K562 (cell line): ENCODE measurements around the gene SELPLG. TPM values are rescaled to one million over a fixed set of nuclear protein-coding genes. Genes with fewer than 3 reads are reported as not detected.
A peak's percentile ranks its signal among the peaks of the same experiment; 100 is the strongest.

Experiments
- ATAC-seq: fragments of 200-7000 bp; cut with Tn5 transposase; 3 replicates; pipeline ENCODE4 v1.9.1; 2020; ENCODE audit warnings: moderate library complexity
- BruUV-seq: library from RNA; stranded (reverse); fragments of 400-500 nt; replicated peaks from 2 replicates; lab custom pipeline; 2021; lab: Mats Ljungman, UMichigan
- CTCF ChIA-PET: fragments of 300-600 bp; formaldehyde crosslinking; extraction: SDS; loops from one replicate; lab custom pipeline; 2021; ENCODE audit warnings: low intra/inter-chr PET ratio; lab: Yijun Ruan, JAX
- POLR2A ChIA-PET: fragments of 300-600, 350-650 bp; sonication (Branson Sonifier 250); formaldehyde crosslinking; extraction: SDS; loops from one replicate; lab custom pipeline; 2021; ENCODE audit warnings: antibody characterized with exemption, inconsistent platforms; lab: Yijun Ruan, JAX
- DNase-seq, 4 experiments: peaks; one replicate each; pipeline versions ENCODE4 v3.0.0 to v3.0.0-alpha.2; 2011 to 2018; ENCODE audit warnings: low spot score in 3 of 4, mixed read lengths in 3 of 4; ENCODE audit errors: extremely low read depth in 1 of 4
- FAIRE-seq: peaks from 2 replicates; lab custom pipeline; 2011; peaks lifted over from hg19 to GRCh38; lab: Jason Lieb, UNC
- H2AFZ ChIP-seq: 2 replicates; pipeline ENCODE4 v1.6.0; 2011; ENCODE audit warnings: low read depth, low read length, control low read depth, inconsistent platforms
- H3K27ac ChIP-seq: fragments of 200-600 bp; 3 replicates; pipeline ENCODE4 v1.8.0; 2011; ENCODE audit warnings: low read depth, mild to moderate bottlenecking, control low read depth, inconsistent platforms, low read length, moderate library complexity, mixed read lengths; ENCODE audit errors: extremely low read depth
- H3K27me3 ChIP-seq, 2 experiments: fragments of 300-600 bp in 1 of 2; 2 replicates in 1 of 2; 3 replicates in 1 of 2; pipeline versions ENCODE4 v1.6.0 to v1.8.0; 2011; ENCODE audit warnings: inconsistent platforms in 2 of 2, low read length in 2 of 2, mild to moderate bottlenecking in 1 of 2, mixed read lengths in 1 of 2, moderate library complexity in 1 of 2; ENCODE audit not compliant: control insufficient read depth in 2 of 2, insufficient read depth in 2 of 2
- H3K36me3 ChIP-seq: fragments of 300-600 bp; 3 replicates; pipeline ENCODE4 v1.8.0; 2011; ENCODE audit warnings: mild to moderate bottlenecking, low read length, inconsistent platforms; ENCODE audit not compliant: control insufficient read depth, insufficient read depth
- H3K4me1 ChIP-seq, 2 experiments: fragments of 200-600 bp in 1 of 2; replicated peaks in 1 of 2; 2 replicates in 1 of 2; 3 replicates in 1 of 2; pipeline versions ENCODE4 v1.5.1 to v1.8.0; 2011; ENCODE audit warnings: inconsistent platforms in 2 of 2, low read length in 2 of 2, mild to moderate bottlenecking in 1 of 2, mixed read lengths in 1 of 2, moderate library complexity in 1 of 2; ENCODE audit not compliant: control insufficient read depth in 2 of 2, insufficient read depth in 2 of 2
- H3K4me2 ChIP-seq: 2 replicates; pipeline ENCODE4 v1.6.1; 2011; ENCODE audit warnings: low read length, control low read depth, inconsistent platforms, mixed read lengths; ENCODE audit not compliant: insufficient read depth
- H3K4me3 ChIP-seq: fragments of 200-600 bp; sonication (generic), shearing (Covaris generic); 2 replicates; pipeline ENCODE4 v1.5.1; 2016; ENCODE audit warnings: control low read depth, inconsistent platforms
- H3K79me2 ChIP-seq: fragments of 200-600 bp; 3 replicates; pipeline ENCODE4 v1.8.0; 2011; ENCODE audit warnings: low read length, inconsistent platforms; ENCODE audit not compliant: control insufficient read depth, insufficient read depth
- H3K9ac ChIP-seq, 2 experiments: 2 replicates each; pipeline versions ENCODE4 v1.6.0 to v1.6.1; 2011; ENCODE audit warnings: low read depth in 2 of 2, low read length in 2 of 2, control low read depth in 1 of 2, inconsistent platforms in 1 of 2, mild to moderate bottlenecking in 1 of 2, mixed read lengths in 1 of 2; ENCODE audit not compliant: insufficient read depth in 1 of 2
- H3K9me1 ChIP-seq: one replicate; pipeline ENCODE4 v1.6.0; 2011; ENCODE audit warnings: inconsistent platforms, mild to moderate bottlenecking, low read length, moderate library complexity; ENCODE audit not compliant: control insufficient read depth, insufficient read depth
- H3K9me3 ChIP-seq: replicated peaks from 2 replicates; pipeline ENCODE4 v1.5.1; 2011; ENCODE audit warnings: low read depth, low read length, inconsistent platforms; ENCODE audit not compliant: control insufficient read depth, insufficient read depth
- H4K20me1 ChIP-seq: replicated peaks from 2 replicates; pipeline ENCODE4 v1.6.1; 2011; ENCODE audit warnings: low read length, inconsistent platforms, mixed read lengths; ENCODE audit not compliant: control insufficient read depth, insufficient read depth
- GABPA ChIP-seq: fragments of 200-800 bp; sonication (Bioruptor generic); conservative IDR thresholded peaks from 2 replicates; pipeline ENCODE4 v1.6.1; 2016; ENCODE audit warnings: low read depth, missing genetic modification characterization, missing compliant biosample characterization
- NR1H2 ChIP-seq: sonication (generic); formaldehyde crosslinking; IDR thresholded peaks from 2 replicates; pipeline ENCODE4 v1.4.0; 2020; ENCODE audit warnings: mild to moderate bottlenecking, missing genetic modification reagents
- PCBP2 ChIP-seq: fragments of 200-400 bp; formaldehyde crosslinking; IDR thresholded peaks from 2 replicates; pipeline ENCODE4 v1.6.1; 2018; ENCODE audit warnings: low read length, low read depth, mild to moderate bottlenecking, moderate library complexity; ENCODE audit not compliant: poor library complexity, severe bottlenecking
- RREB1 ChIP-seq: fragments of 250-450 bp; sonication (Bioruptor Pico); IDR thresholded peaks from 2 replicates; pipeline ENCODE4 v1.4.0; 2020
- SAFB2 ChIP-seq: fragments of 200-400 bp; formaldehyde crosslinking; IDR thresholded peaks from 2 replicates; pipeline ENCODE4 v1.6.1; 2018; ENCODE audit warnings: borderline replicate concordance, low read length, low read depth, moderate library complexity; ENCODE audit not compliant: severe bottlenecking
- SMARCA4 ChIP-seq: fragments of 450-650 bp; IDR thresholded peaks from 2 replicates; pipeline ENCODE4 v1.6.1; 2016
- STAT5A ChIP-seq: IDR thresholded peaks from 2 replicates; pipeline ENCODE4 v1.6.1; 2012; ENCODE audit warnings: low read length, inconsistent platforms, borderline replicate concordance
- ZNF518B ChIP-seq: fragments of 250-450 bp; sonication (Bioruptor Pico); IDR thresholded peaks from 2 replicates; pipeline ENCODE4 v1.5.0; 2021; ENCODE audit warnings: mild to moderate bottlenecking, moderate library complexity
- WGBS: fragments of 100-300 bp; shearing (Covaris generic); methylation state at CpG from one replicate; pipeline ENCODE4 v1.1.6; 2016; ENCODE audit warnings: low coverage, mixed read lengths; ENCODE audit not compliant: insufficient coverage; ENCODE audit errors: missing lambda C conversion rate; 5-methylcytosine and 5-hydroxymethylcytosine counted together
- in situ Hi-C: fragments of 300-500 bp; cut with MboI; formaldehyde crosslinking; loops from 4 replicates; pipeline ENCODE4 v1.15.0; 2018; ENCODE audit warnings: inconsistent platforms, mixed read lengths
- intact Hi-C: fragments of 100-400 bp; cut with micrococcal nuclease; formaldehyde crosslinking; loops from 2 replicates; pipeline ENCODE4 v1.14.2; 2022
- polyA plus RNA-seq, 8 experiments: library from polyadenylated mRNA; depleted of rRNA in 4 of 8; stranded (reverse) in 5 of 8; unstranded in 3 of 8; fragments of >200 nt; fragmentation: Nextera tagmentation in 2 of 8; fragmentation: Illumina TruSeq in 1 of 8; extraction: Ambion mirVana in 2 of 8; extraction: Trizol in 1 of 8; gene quantifications; 2 replicates each; pipeline versions ENCODE4 v1.2.1 to v1.2.3, GENCODE V29; 2011 to 2014; ENCODE audit warnings: inconsistent platforms in 1 of 8, missing spikeins in 1 of 8
- total RNA-seq, 7 experiments: library from RNA; depleted of rRNA in 6 of 7; stranded (reverse); fragments of >200 nt in 6 of 7; fragmentation: Illumina TruSeq in 2 of 7; extraction: Trizol in 2 of 7; gene quantifications; 2 replicates each; pipeline versions ENCODE4 v1.2.1 to v1.2.3, GENCODE V29; 2011 to 2021; ENCODE audit warnings: low replicate concordance in 1 of 7

The SELPLG gene
- total and polyA plus RNA-seq, 9 of the 15 experiments (the other 6 are each of a cell fraction or from before 2014, with no cell fraction given), result 0.22 to 10.2 (median 1.7) TPM

GRCh38 chr12:108641446-108642268, 8.0 kb upstream of the SELPLG start (continued):
- no peak for TF ChIP-seq ZNF518B (CRISPR knock-in tag)

GRCh38 chr12:108640802-108641445, 7.2 kb upstream of the SELPLG start:
- CTCF ChIA-PET, result interaction anchor here (0.7 kb wide), 2 partner anchors 161 to 310 kb away, joined by 3 to 4 read pairs; no protein-coding TSS in a partner anchor
- Histone ChIP-seq H4K20me1 (0 out of 2 replicates have a peak, but pooled peaks cover 3% of the 10 kb centered on the region), H3K4me1 (peaks cover 14 to 23% of the 10 kb centered on the region in 2 experiments), H2AFZ (no peak overlapping the region), H3K27ac (peak overlapping the region; percentile 61), H3K27me3 (no peaks in the 10 kb centered on the region), H3K36me3 (peaks cover 38% of the 10 kb centered on the region), H3K9me3 (no peaks in the 10 kb centered on the region), H3K4me2 (peak overlapping the region; percentile 44), H3K9me1 (no peaks in the 10 kb centered on the region), H3K4me3 (no peak overlapping the region), H3K9ac (peak overlapping the region in 1 of 2 experiments; percentile 80; a peak in 1 of 4 replicates), H3K79me2 (no peaks in the 10 kb centered on the region)
- no TSS peak for BruUV-seq
- POLR2A ChIA-PET, result interaction anchor here (0.6 to 4.6 kb wide), 12 partner anchors 10 to 445 kb away, joined by 3 to 69 read pairs (median 4); no protein-coding TSS in a partner anchor
- ATAC-seq (peak; percentile 84), FAIRE-seq (peak; percentile 94), DNase-seq (peak; percentile 62 to 93 (median 74))
- in situ Hi-C loops, result no loop called here
- WGBS, result 24% methylated on average over 10 of the region's 10 CpGs
- intact Hi-C loops, result loop anchor here (1.0 kb wide), 2 partner anchors 12 to 23 kb away; no protein-coding TSS in a partner anchor
- TF ChIP-seq RREB1 (CRISPR knock-in tag) (no peak), GABPA (no peak), PCBP2 (no peak), NR1H2 (CRISPR knock-in tag) (no peak), SMARCA4 (peak; percentile 85), STAT5A (peak; percentile 46; the same call in 1 of the 2 replicates), SAFB2 (no peak)
